Choroid plexus epithelial cell (primary cell): ENCODE results near the gene TRNAU1AP.
"Not testable (repeated sequence)": the region's sequence is repeated elsewhere in the genome, so short reads cannot be mapped to it uniquely, and the experiment has no call there.

ENCODE experiments used
- DNase-seq: peaks from one replicate; pipeline ENCODE4 v3.0.0-alpha.2; 2010; ENCODE audit warnings: low read depth
- H3K4me3 ChIP-seq: 2 replicates; pipeline ENCODE4 v1.5.1; 2011; ENCODE audit warnings: low read depth, mild to moderate bottlenecking, control low read depth, low read length, moderate library complexity
- TF ChIP-seq, protein P1 (sequence below): conservative IDR thresholded peaks from 2 replicates; pipeline ENCODE4 v1.5.1; 2011; ENCODE audit warnings: low read depth, mild to moderate bottlenecking, control low read depth, inconsistent platforms, low read length, moderate library complexity

Gene TRNAU1AP

DNA sequence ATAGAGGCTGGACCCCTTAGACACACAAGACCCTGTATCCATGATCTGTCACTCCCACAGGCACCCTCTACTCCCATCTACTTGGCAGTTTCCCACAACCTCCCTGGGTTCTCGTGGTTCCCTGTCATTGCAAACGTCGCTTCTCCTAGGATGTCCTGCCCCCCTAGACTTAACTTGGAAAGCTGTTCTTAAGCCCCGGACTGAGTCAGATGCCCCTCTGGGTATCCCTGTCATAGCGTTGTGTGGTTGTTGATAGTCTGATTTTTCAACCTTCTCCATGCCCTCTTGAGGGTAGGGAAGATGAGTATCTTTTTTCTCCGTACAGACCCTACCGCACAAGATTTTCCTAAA, 35.3 kb upstream of the TRNAU1AP start:
- no peak for DNase-seq
- TF ChIP-seq, protein P1, sequence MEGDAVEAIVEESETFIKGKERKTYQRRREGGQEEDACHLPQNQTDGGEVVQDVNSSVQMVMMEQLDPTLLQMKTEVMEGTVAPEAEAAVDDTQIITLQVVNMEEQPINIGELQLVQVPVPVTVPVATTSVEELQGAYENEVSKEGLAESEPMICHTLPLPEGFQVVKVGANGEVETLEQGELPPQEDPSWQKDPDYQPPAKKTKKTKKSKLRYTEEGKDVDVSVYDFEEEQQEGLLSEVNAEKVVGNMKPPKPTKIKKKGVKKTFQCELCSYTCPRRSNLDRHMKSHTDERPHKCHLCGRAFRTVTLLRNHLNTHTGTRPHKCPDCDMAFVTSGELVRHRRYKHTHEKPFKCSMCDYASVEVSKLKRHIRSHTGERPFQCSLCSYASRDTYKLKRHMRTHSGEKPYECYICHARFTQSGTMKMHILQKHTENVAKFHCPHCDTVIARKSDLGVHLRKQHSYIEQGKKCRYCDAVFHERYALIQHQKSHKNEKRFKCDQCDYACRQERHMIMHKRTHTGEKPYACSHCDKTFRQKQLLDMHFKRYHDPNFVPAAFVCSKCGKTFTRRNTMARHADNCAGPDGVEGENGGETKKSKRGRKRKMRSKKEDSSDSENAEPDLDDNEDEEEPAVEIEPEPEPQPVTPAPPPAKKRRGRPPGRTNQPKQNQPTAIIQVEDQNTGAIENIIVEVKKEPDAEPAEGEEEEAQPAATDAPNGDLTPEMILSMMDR = no peak
- peak overlapping the region; percentile 75 for H3K4me3 ChIP-seq

- DNase-seq = peak; percentile 85
- peak overlapping the region; percentile 75 for H3K4me3 ChIP-seq
- TF ChIP-seq, protein P1 = peak; percentile 85
Observed at GRCh38 chr1:28518000-28518744, 34.7 kb upstream of the TRNAU1AP start.

DNA sequence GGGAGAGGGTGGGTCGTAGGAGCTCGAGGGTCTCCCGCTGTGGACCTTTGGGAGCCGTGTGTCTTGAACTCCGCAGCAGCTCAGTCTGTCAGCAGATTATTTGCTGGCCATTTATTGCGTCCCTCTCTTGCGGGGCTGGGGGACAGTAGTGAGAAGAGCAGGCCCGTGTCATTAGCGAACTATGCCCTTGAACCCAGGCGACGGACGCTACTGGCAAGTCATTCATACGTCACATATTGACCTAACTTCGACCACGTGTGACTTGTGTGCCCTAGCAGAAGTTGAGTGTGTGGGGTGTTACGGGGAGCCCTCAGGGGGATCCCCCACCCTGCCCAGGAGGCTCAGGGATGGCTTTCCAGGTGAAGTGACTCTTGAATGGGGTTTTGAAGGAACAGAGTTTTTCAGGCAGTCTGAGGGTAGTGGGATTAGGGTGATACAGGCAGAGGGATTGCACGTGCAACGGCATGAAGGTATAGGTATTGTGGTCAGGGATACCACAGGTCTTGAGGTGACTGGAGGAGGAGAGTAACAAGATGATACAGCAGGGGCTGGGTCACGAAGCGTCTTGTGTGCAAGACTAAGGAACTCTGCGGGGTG, 34.0 kb upstream of the TRNAU1AP start:
- peak overlapping the region; percentile 75 for H3K4me3 ChIP-seq
- peak; percentile 7 for DNase-seq
- TF ChIP-seq, protein P1 = no peak

GRCh38 chr1:28519946-28520725, 32.7 kb upstream of the TRNAU1AP start:
- no peak overlapping the region for H3K4me3 ChIP-seq
- DNase-seq = no peak
- TF ChIP-seq, protein P1 = no peak

- not testable (repeated sequence) for DNase-seq, H3K4me3 ChIP-seq
Observed at GRCh38 chr1:28520796-28521195, 32.1 kb upstream of the TRNAU1AP start.

DNA sequence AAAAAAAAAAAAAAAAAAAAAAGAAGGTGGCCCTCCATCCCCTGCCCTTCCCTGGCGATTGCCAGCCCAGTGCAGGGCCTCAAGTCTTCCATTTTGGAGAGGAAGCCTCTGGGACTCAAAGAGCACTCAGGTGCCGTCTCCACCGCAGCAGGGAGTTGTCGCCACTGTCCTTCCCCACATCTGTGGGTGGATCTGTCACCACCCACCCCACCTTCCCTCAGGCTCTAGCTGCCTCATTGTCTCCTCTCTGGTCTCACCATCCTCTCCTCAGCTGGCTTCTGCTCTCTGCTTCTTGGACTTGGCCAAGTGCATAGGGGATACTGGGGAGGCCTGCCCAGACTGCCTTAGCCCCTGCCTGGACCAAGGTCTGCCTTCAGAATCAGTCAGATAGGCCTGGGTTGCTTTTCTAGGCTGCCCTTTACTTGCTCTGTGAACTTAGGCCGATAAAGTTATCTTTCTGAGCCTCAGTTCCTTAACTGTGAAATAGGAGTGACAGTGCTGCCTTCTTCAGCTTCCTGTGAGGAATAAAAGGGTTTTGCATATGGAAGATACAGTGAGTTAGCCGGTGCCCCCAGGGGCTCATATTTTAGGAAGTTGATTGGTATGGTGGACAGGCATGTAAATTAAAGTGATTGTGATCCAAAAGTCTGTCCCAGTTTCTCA, 31.3 kb upstream of the TRNAU1AP start:
- TF ChIP-seq, protein P1 = no peak
- DNase-seq = no peak
- no peak overlapping the region for H3K4me3 ChIP-seq

- not testable (repeated sequence) for H3K4me3 ChIP-seq, DNase-seq
Observed at GRCh38 chr1:28522537-28522936, 30.3 kb upstream of the TRNAU1AP start.

- H3K4me3 ChIP-seq, DNase-seq: not testable (repeated sequence)
Observed at GRCh38 chr1:28525002-28525642, 27.8 kb upstream of the TRNAU1AP start.
